NK-92 (cell line): ENCODE measurements around the gene LRP10.
"Not testable (repeated sequence)": the region's sequence is repeated elsewhere in the genome, so short reads cannot be mapped to it uniquely, and the experiment has no call there.

Experiments used
- DNase-seq: peaks from one replicate; lab custom pipeline; 2025; ENCODE audit not compliant: unreplicated experiment; lab: John Stamatoyannopoulos, UW

The LRP10 gene

GRCh38 chr14:22871224-22872032, at the start of gene LRP10:
Gene LRP10 (plus strand): TSS chr14:22871740. CDS start chr14:22872304, 564 bp downstream.
- no peak for DNase-seq

DNA sequence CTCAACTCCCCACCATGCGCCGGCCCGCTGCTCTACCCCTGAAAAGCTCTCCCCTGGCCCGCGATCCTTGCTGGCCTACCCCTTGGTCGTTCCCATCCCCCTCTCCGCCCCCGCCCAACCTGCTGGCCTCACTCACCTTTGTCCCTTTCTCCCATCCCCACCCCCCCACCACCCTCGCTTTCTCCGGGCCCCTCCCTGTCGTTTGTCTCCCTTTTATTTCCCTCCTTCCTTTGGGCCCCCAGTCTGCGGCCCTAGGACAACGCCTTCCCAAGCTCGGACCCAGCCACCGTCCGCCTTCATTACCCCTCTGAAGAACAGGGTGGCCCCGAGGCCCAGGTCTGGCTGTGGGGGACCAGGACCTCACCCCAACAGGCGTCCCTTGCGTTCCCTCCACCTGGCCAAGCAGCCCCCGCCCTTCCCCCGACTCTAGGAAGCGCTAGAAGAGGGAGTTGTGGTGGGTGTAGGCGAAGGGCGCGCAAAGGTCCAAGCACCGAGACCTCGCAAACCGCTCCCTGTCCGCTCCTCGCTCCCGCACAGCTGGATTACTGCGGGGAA, 49.4 kb upstream of the LRP10 start:
- DNase-seq, result no peak

DNA sequence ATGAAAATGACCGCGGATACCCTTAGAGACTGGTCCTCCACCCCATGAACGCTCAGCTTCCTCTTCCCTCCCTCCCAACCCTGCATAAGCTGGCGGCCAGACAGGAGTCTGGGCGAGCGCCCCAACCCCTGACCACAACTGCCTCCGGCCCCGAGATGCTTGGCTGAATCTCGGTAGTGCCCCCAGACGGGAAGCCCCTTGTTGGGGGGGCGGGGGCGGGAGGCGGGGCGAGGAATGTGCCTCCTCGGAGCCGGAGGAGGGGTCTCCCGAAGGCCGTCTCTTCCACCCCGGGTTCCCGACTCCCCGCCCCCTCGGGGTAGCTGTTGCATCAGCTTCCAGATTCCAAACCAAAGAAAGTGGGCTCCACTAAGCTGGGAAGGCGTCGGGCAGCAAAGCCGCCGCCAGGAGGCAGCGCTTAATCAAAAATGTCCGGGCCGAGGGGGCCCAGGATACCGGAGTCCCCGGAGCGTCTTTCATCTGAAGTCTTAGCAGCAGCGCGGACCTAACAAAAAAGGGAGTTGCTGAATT, 48.9 kb upstream of the LRP10 start:
- no peak for DNase-seq

DNA sequence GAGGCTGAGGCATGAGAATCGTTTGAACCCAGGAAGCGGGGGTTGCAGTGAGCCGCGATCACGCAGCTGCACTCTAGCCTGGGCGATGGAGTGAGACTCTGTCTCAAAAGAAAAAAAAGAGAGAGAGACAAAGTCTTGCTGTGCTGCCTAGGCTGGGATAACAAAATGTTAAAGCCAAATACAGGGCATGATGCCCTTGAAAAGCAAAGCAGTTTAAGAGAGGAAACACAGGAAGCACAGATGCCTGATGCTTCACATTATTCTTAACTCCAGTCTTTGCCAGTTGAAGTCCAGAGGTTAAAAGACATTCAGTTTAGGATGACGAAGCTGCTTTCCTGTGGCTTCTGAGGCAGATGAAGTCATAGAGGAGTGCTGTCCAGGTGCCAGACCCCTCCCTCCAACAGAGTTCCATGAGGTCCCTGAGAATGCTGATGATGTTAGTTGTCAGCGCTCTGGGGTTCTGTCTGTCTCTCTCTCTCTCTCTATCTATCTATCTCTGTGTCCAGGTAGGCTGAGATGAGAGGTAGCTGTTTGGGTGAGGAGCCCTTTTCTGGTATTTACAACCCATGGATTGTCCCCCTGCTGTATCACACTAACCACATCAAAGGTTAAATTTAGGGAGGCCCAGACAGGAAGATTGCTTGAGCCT, 46.7 kb upstream of the LRP10 start:
- no peak for DNase-seq

- not testable (repeated sequence) for DNase-seq
Observed at GRCh38 chr14:22829076-22829660, 42.4 kb upstream of the LRP10 start.

DNA sequence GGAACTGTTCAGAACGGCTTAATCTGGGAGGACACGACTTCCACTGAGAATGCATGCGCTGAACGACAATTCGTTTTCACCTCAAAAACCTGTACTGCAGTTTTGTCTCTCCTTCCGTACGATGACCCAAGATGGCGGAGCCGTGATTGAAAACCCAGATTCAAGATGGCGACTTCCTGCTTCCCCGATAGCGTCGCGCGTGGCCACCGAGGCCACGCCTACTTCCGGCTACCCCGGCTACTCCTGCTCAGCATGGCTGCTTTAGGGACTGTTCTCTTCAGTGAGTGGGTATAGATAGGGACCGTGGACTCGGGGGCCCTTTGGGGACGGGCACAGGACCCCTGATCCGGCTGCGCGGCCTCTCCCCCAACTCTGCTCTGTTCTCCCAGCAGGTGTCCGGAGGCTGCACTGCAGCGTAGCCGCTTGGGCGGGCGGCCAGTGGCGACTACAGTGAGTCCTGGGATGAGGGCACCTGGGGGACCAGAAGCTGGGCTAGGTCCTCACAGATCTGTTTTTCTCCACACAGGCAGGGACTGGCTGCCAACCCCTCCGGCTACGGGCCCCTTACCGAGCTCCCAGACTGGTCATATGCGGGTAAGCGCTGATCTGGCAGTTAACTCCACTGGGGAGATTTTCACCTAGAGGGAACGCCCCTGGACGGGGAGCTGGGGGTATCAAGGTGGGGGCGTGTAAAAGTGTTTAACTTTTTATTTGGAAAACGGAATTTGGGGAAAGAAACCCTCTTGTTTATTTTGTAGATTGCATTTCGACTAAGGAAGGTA, 41.7 kb upstream of the LRP10 start, which contains the start of gene MRPL52:
Gene MRPL52, plus strand, starts transcription at position 227 of the 782 bp plus-strand sequence. Its CDS starts 26 bp downstream, at position 253.
- peak; percentile 28 for DNase-seq

- no peak for DNase-seq
Observed at GRCh38 chr14:22830443-22831010, 41.0 kb upstream of the LRP10 start.

- no peak for DNase-seq
Observed at GRCh38 chr14:22835505-22835904, 36.0 kb upstream of the LRP10 start.

DNA sequence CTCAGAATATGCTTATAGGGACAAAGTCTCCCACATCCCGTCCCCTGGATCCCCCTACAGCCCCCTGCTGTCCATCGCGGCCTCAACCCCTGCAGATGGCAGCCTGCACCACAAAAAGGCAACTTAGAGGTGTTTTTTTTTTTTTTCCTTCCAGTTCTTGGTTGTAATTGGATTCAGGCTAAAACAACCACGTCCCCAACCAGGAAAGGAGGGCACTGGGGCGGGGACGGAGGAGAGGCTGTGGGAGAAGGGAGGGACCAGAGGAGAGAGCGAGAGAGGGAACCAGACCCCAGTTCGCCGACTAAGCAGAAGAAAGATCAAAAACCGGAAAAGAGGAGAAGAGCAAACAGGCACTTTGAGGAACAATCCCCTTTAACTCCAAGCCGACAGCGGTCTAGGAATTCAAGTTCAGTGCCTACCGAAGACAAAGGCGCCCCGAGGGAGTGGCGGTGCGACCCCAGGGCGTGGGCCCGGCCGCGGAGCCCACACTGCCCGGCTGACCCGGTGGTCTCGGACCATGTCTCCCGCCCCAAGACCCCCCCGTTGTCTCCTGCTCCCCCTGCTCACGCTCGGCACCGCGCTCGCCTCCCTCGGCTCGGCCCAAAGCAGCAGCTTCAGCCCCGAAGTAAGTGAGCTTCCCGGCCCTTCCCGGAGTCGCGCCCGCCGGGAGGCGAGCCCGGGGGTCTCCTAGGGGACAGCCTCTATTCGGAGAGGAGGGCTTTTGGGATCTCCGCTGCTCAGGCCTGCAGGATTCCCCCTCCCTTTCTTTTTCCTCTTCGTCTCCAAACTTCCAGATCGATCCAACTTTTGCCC, 35.0 kb upstream of the LRP10 start, which contains the start of gene MMP14:
Gene MMP14, plus strand, starts transcription at position 285 of the 813 bp plus-strand sequence. Its CDS starts 233 bp downstream, at position 518.
- no peak for DNase-seq

- no peak for DNase-seq
Observed at GRCh38 chr14:22837114-22837749, 34.3 kb upstream of the LRP10 start.

GRCh38 chr14:22837750-22838538, 33.6 kb upstream of the LRP10 start:
- DNase-seq, result no peak

GRCh38 chr14:22838631-22839041, 32.9 kb upstream of the LRP10 start:
- DNase-seq, result no peak

- no peak for DNase-seq
Observed at GRCh38 chr14:22839159-22839779, 32.3 kb upstream of the LRP10 start.

- DNase-seq, result no peak
Observed at GRCh38 chr14:22841311-22841710, 30.2 kb upstream of the LRP10 start.

DNA sequence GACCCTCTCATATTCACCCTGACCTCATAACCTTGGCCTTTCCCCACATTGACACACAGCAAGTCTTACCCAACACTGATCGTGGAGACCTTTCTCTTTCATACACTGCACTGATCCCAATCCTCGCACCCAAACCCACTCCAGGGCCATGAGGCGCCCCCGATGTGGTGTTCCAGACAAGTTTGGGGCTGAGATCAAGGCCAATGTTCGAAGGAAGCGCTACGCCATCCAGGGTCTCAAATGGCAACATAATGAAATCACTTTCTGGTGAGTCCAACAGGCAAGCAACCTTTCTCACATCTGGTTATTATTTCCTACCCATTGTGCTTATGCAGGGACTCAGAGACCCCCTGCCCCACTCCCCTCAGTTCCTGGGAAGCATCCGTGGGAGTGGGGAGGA, 29.8 kb upstream of the LRP10 start:
- DNase-seq, result no peak

DNA sequence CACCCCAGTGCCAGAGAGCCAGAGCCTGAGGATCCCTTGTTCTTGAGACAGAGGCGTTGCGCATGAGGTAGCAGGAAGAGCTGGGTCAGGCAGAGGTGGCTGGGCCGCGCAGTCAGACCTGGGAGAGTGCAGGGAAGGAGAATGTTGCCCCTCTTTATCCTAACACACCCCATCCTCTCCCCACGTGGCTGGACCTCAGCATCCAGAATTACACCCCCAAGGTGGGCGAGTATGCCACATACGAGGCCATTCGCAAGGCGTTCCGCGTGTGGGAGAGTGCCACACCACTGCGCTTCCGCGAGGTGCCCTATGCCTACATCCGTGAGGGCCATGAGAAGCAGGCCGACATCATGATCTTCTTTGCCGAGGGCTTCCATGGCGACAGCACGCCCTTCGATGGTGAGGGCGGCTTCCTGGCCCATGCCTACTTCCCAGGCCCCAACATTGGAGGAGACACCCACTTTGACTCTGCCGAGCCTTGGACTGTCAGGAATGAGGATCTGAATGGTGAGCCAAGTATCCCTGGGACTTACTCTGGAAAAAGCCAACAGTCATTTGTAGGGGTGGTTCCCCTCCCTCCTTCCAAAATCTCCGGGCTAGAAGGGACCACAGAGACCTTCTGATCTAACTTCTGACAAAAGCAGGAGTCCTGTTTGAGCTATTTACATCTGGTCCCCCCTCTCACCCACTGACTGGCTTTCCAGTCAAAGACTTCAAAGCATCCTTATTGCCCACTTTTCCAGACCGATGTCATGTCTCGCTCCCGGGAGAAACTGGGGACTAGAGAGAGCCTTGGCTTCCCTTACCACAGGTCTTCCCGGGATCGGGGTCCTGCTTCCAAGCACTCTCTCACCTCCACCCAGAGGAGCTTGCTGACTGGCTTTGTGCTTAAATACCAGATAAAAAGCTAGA, 29.1 kb upstream of the LRP10 start:
- DNase-seq, result no peak
